MM.1S (cell line): Measurements from ENCODE around the gene USP6NL.
"Not testable (repeated sequence)": the region's sequence is repeated elsewhere in the genome, so short reads cannot be mapped to it uniquely, and the experiment has no call there.

Experiments
- DNase-seq: peaks from one replicate; pipeline ENCODE4 v3.0.0-alpha.2; 2015
- H2AFZ ChIP-seq: fragments of 300-600 bp; sonication (generic); 2 replicates; pipeline ENCODE4 v1.6.0; 2016; ENCODE audit warnings: antibody characterized with exemption, low read length
- H3F3A ChIP-seq: fragments of 300-600 bp; sonication (generic); 2 replicates; pipeline ENCODE4 v1.6.1; 2016; ENCODE audit warnings: mild to moderate bottlenecking, antibody characterized with exemption, low read length, moderate library complexity, mixed read lengths; ENCODE audit not compliant: insufficient read depth
- H3K27ac ChIP-seq: fragments of 300-600 bp; sonication (generic); 2 replicates; pipeline ENCODE4 v1.5.1; 2016; ENCODE audit warnings: mild to moderate bottlenecking, low read length
- H3K27me3 ChIP-seq: fragments of 300-600 bp; sonication (generic); replicated peaks from 2 replicates; pipeline ENCODE4 v1.6.0; 2016; ENCODE audit warnings: low read length; ENCODE audit not compliant: insufficient read depth
- H3K36me3 ChIP-seq: fragments of 300-600 bp; sonication (generic); replicated peaks from 2 replicates; pipeline ENCODE4 v1.6.1; 2016; ENCODE audit warnings: mild to moderate bottlenecking, low read length, mixed read lengths; ENCODE audit not compliant: insufficient read depth
- H3K4me1 ChIP-seq: fragments of 300-600 bp; sonication (generic); 2 replicates; pipeline ENCODE4 v1.6.1; 2016; ENCODE audit warnings: low read length, mixed read lengths
- H3K4me2 ChIP-seq: fragments of 300-600 bp; sonication (generic); 2 replicates; pipeline ENCODE4 v1.6.0; 2016; ENCODE audit warnings: low read depth, low read length
- H3K4me3 ChIP-seq: fragments of 300-600 bp; sonication (generic); 2 replicates; pipeline ENCODE4 v1.5.1; 2016; ENCODE audit warnings: low read length, mixed read lengths
- H3K79me2 ChIP-seq: fragments of 300-600 bp; sonication (generic); 2 replicates; pipeline ENCODE4 v1.6.1; 2016; ENCODE audit warnings: mixed run types, low read length, mixed read lengths
- H3K9ac ChIP-seq: fragments of 300-600 bp; sonication (generic); 2 replicates; pipeline ENCODE4 v1.6.1; 2016; ENCODE audit warnings: low read length, mixed read lengths
- H3K9me2 ChIP-seq: fragments of 300-600 bp; sonication (generic); replicated peaks from 2 replicates; pipeline ENCODE4 v1.6.1; 2016; ENCODE audit warnings: mild to moderate bottlenecking, low read length, mixed read lengths; ENCODE audit not compliant: insufficient read depth
- H3K9me3 ChIP-seq: fragments of 300-600 bp; sonication (generic); replicated peaks from 2 replicates; pipeline ENCODE4 v1.6.1; 2016; ENCODE audit warnings: mild to moderate bottlenecking, low read length, mixed read lengths; ENCODE audit not compliant: insufficient read depth
- H4K20me1 ChIP-seq: fragments of 300-600 bp; sonication (generic); 2 replicates; pipeline ENCODE4 v1.6.1; 2016; ENCODE audit warnings: mild to moderate bottlenecking, low read length, moderate library complexity, mixed read lengths; ENCODE audit not compliant: insufficient read depth
- CTCF ChIP-seq: fragments of 300-600 bp; sonication (generic); IDR thresholded peaks from 2 replicates; pipeline ENCODE4 v1.5.1; 2016; ENCODE audit warnings: antibody characterized with exemption, low read length, mixed read lengths
- EZH2 ChIP-seq: fragments of 300-600 bp; sonication (generic); optimal IDR thresholded peaks from 2 replicates; pipeline ENCODE3; 2017; ENCODE audit warnings: low read depth, mild to moderate bottlenecking, antibody characterized with exemption, low read length, mixed read lengths
- EZH2phosphoT487 ChIP-seq: fragments of 300-600 bp; sonication (generic); IDR thresholded peaks from 2 replicates; pipeline ENCODE4 v1.6.1; 2018; ENCODE audit warnings: antibody characterized with exemption, low read length

USP6NL gene

GRCh38 chr10:11437391-11438142 is 173.9 kb downstream of the USP6NL start:
- no peak for TF ChIP-seq EZH2phosphoT487
- TF ChIP-seq EZH2 = no peak
- no peak for TF ChIP-seq CTCF
- H3K27ac ChIP-seq = no peak overlapping the region
- no peaks in the 10 kb centered on the region for H3K36me3 ChIP-seq
- H3K9me3 ChIP-seq = no peaks in the 10 kb centered on the region
- H3K4me2 ChIP-seq = no peak overlapping the region
- no peaks in the 10 kb centered on the region for H4K20me1 ChIP-seq
- no peaks in the 10 kb centered on the region for H3K79me2 ChIP-seq
- DNase-seq = no peak
- H3F3A ChIP-seq = no peaks in the 10 kb centered on the region
- H3K4me1 ChIP-seq = no peaks in the 10 kb centered on the region
- no peaks in the 10 kb centered on the region for H3K9me2 ChIP-seq
- no peaks in the 10 kb centered on the region for H3K27me3 ChIP-seq
- H2AFZ ChIP-seq = no peak overlapping the region
- no peak overlapping the region for H3K4me3 ChIP-seq
- no peak overlapping the region for H3K9ac ChIP-seq

DNA sequence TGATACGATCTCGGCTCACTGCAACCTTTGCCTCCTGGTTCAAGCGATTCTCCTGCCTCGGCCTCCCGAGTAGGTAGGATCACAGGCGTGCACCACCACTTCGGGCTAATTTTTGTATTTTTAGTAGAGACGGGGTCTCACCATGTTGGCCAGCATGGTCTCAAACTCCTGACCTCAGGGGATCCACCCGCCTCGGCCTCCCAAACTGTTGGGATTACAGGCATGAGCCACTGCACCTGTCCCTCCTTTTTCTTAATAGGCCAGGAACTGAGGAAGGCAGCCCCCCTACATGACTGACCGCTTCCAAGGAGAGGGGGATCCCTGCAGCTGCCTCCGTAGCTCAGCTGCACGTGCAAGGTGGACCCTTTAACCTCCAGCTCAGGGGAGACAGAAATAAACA is 175.0 kb downstream of the USP6NL start:
- H2AFZ ChIP-seq, H3K4me3 ChIP-seq, H4K20me1 ChIP-seq, H3K27me3 ChIP-seq, H3K9me2 ChIP-seq, DNase-seq, H3K4me1 ChIP-seq, H3K9ac ChIP-seq, H3K4me2 ChIP-seq, H3K27ac ChIP-seq, H3F3A ChIP-seq, H3K79me2 ChIP-seq, H3K9me3 ChIP-seq, H3K36me3 ChIP-seq: not testable (repeated sequence)

GRCh38 chr10:11435581-11435981 is 175.9 kb downstream of the USP6NL start:
- Histone ChIP-seq H2AFZ (no peak overlapping the region), H3K4me1 (no peaks in the 10 kb centered on the region), H3K9me2 (no peaks in the 10 kb centered on the region), H3F3A (no peaks in the 10 kb centered on the region), H3K4me3 (no peak overlapping the region), H3K9ac (no peak overlapping the region), H3K27me3 (no peaks in the 10 kb centered on the region), H3K27ac (no peak overlapping the region), H3K79me2 (no peaks in the 10 kb centered on the region), H3K4me2 (no peak overlapping the region), H4K20me1 (no peaks in the 10 kb centered on the region), H3K9me3 (no peaks in the 10 kb centered on the region), H3K36me3 (no peaks in the 10 kb centered on the region)
- TF ChIP-seq EZH2 = no peak
- no peak for TF ChIP-seq CTCF
- no peak for TF ChIP-seq EZH2phosphoT487
- no peak for DNase-seq

DNA sequence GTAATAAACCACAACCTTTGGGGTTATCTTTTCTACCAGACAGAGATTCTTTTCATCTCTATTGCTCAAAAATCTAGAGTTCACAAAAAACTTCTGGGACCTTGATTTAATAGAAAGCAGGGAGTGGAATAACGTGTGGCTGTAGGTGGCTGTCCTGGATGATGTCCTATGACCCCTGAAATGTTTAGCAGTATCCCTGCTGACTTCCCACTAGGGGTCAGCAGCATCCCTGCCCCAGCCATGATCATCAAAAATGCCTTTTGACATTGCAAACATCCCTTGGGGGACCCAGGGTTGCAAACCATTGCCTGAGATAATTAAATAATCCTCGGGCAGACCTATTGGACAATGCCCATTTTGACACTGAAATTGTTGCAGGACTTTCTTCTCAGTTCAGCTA is 177.1 kb downstream of the USP6NL start:
- TF ChIP-seq CTCF (peak; percentile 50), EZH2 (no peak)
- Histone ChIP-seq H3K79me2 (no peaks in the 10 kb centered on the region), H3K9ac (no peak overlapping the region), H3K9me2 (no peaks in the 10 kb centered on the region), H3K4me3 (no peak overlapping the region), H3F3A (no peaks in the 10 kb centered on the region), H3K36me3 (no peaks in the 10 kb centered on the region), H3K27ac (no peak overlapping the region), H4K20me1 (no peaks in the 10 kb centered on the region), H3K4me1 (no peaks in the 10 kb centered on the region), H3K27me3 (no peaks in the 10 kb centered on the region), H3K4me2 (no peak overlapping the region), H2AFZ (no peak overlapping the region), H3K9me3 (no peaks in the 10 kb centered on the region)
- no peak for DNase-seq
